Natural killer cell (primary cell): ENCODE measurements around the gene AGTR1. TPM values are rescaled to one million over a fixed set of nuclear protein-coding genes. Genes with fewer than 3 reads are reported as not detected.

Source experiments
- ATAC-seq, 3 donors: fragments of 150-1000 bp in 2 of 3; fragments of 200-7000 bp in 1 of 3; cut with Tn5 transposase; 1 replicate in 1 of 3; 2 replicates in 2 of 3; pipeline ENCODE4 v1.10.0; 2021; ENCODE audit warnings: mild to moderate bottlenecking in 2 of 3, moderate library complexity in 2 of 3
- DNase-seq, 2 donors: peaks; one replicate each; pipeline versions ENCODE4 v3.0.0 to v3.0.0-alpha.2; 2013 to 2021; ENCODE audit warnings: mixed read lengths in 1 of 2
- H3K27ac ChIP-seq: one replicate; pipeline ENCODE4 v1.5.1; 2013; ENCODE audit warnings: mild to moderate bottlenecking, low read length
- H3K27me3 ChIP-seq: one replicate; pipeline ENCODE4 v1.6.1; 2013; ENCODE audit warnings: low read length; ENCODE audit not compliant: control insufficient read depth, insufficient read depth
- H3K36me3 ChIP-seq: one replicate; pipeline ENCODE4 v1.6.1; 2013; ENCODE audit warnings: low read length; ENCODE audit not compliant: control insufficient read depth, insufficient read depth
- H3K4me1 ChIP-seq: one replicate; pipeline ENCODE4 v1.6.1; 2013; ENCODE audit warnings: low read length; ENCODE audit not compliant: control insufficient read depth, insufficient read depth
- H3K4me3 ChIP-seq: one replicate; pipeline ENCODE4 v1.5.1; 2013; ENCODE audit warnings: low read length
- H3K9me3 ChIP-seq: one replicate; pipeline ENCODE4 v1.6.1; 2013; ENCODE audit warnings: low read length; ENCODE audit not compliant: control insufficient read depth, insufficient read depth
- H3K27ac Mint-ChIP-seq, 2 donors: one replicate each; pipeline ENCODE4 v1.8.0; 2022; ENCODE audit warnings: mild to moderate bottlenecking in 2 of 2, mixed read lengths in 2 of 2, moderate library complexity in 1 of 2
- H3K27me3 Mint-ChIP-seq, 2 donors: one replicate each; pipeline ENCODE4 v1.8.0; 2022; ENCODE audit warnings: low read depth in 2 of 2, mixed read lengths in 2 of 2
- H3K36me3 Mint-ChIP-seq: one replicate; pipeline ENCODE4 v1.8.0; 2022; ENCODE audit warnings: mixed read lengths
- H3K4me1 Mint-ChIP-seq, 2 donors: one replicate each; pipeline ENCODE4 v1.8.0; 2022; ENCODE audit warnings: mixed read lengths in 2 of 2
- H3K4me3 Mint-ChIP-seq: one replicate; pipeline ENCODE4 v1.8.0; 2022; ENCODE audit warnings: mild to moderate bottlenecking, moderate library complexity, mixed read lengths
- H3K9me3 Mint-ChIP-seq, 2 donors: one replicate each; pipeline ENCODE4 v1.8.0; 2022; ENCODE audit warnings: mixed read lengths in 2 of 2
- CTCF ChIP-seq: fragments of 200-600 bp; IDR thresholded peaks from one replicate; pipeline ENCODE4 v1.8.0; 2022; ENCODE audit warnings: antibody characterized with exemption
- WGBS: methylation state at CpG from one replicate; pipeline ENCODE4 v1.1.7; 2013; ENCODE audit warnings: missing lambda C conversion rate; ENCODE audit not compliant: insufficient coverage; 5-methylcytosine and 5-hydroxymethylcytosine counted together
- intact Hi-C: fragments of 100-400 bp; cut with micrococcal nuclease; formaldehyde crosslinking; loops from one replicate; pipeline ENCODE4 v1.14.2; 2022
- total RNA-seq, 4 donors: library from RNA; stranded (reverse); fragments of 120-200 nt in 1 of 4; gene quantifications; one replicate each; pipeline versions ENCODE4 v1.2.3 to v1.2.4, GENCODE V29; 2013 to 2022

AGTR1 gene
- total RNA-seq, 3 donors from 2014 or later (not counting 1 experiment from before 2014, with no cell fraction given): not detected

- Mint-ChIP-seq H3K36me3 (no peaks in the 10 kb centered on the region), H3K9me3 (peaks cover 0 to 3% of the 10 kb centered on the region in 2 donors), H3K27ac (no peak overlapping the region), H3K27me3 (no peaks in the 10 kb centered on the region), H3K4me1 (no peaks in the 10 kb centered on the region), H3K4me3 (no peak overlapping the region)
- Histone ChIP-seq H3K9me3 (no peaks in the 10 kb centered on the region), H3K4me1 (no peaks in the 10 kb centered on the region), H3K27ac (no peak overlapping the region), H3K4me3 (no peak overlapping the region), H3K36me3 (no peaks in the 10 kb centered on the region), H3K27me3 (no peaks in the 10 kb centered on the region)
- TF ChIP-seq CTCF: no peak
- 67% methylated on average over 2 of the region's 4 CpGs for WGBS
- ATAC-seq: no peak
- DNase-seq: no peak
- intact Hi-C loops: no loop called here
Measured at GRCh38 chr3:148756311-148756710, 58.6 kb downstream of the AGTR1 start.

GRCh38 chr3:148757238-148758215 lies 59.8 kb downstream of the AGTR1 start:
- TF ChIP-seq CTCF: no peak
- Histone ChIP-seq H3K27ac (no peak overlapping the region), H3K27me3 (no peaks in the 10 kb centered on the region), H3K4me1 (no peaks in the 10 kb centered on the region), H3K36me3 (no peaks in the 10 kb centered on the region), H3K4me3 (no peak overlapping the region), H3K9me3 (no peaks in the 10 kb centered on the region)
- no peaks in the 10 kb centered on the region for H3K27me3 Mint-ChIP-seq
- no peak overlapping the region for H3K4me3 Mint-ChIP-seq
- no peaks in the 10 kb centered on the region for H3K9me3 Mint-ChIP-seq
- intact Hi-C loops: no loop called here
- WGBS: 87% methylated on average over 10 of the region's 12 CpGs
- peak in 1 of 3 donors; percentile 71 for ATAC-seq
- H3K4me1 Mint-ChIP-seq: no peaks in the 10 kb centered on the region
- no peak for DNase-seq
- H3K36me3 Mint-ChIP-seq: no peaks in the 10 kb centered on the region
- no peak overlapping the region for H3K27ac Mint-ChIP-seq

GRCh38 chr3:148758303-148758884 lies 60.7 kb downstream of the AGTR1 start:
- no peaks in the 10 kb centered on the region for H3K4me1 Mint-ChIP-seq
- no peaks in the 10 kb centered on the region for H3K27me3 Mint-ChIP-seq
- no peak overlapping the region for H3K4me3 Mint-ChIP-seq
- Histone ChIP-seq H3K4me3 (no peak overlapping the region), H3K27ac (no peak overlapping the region), H3K27me3 (no peaks in the 10 kb centered on the region), H3K4me1 (no peaks in the 10 kb centered on the region), H3K9me3 (no peaks in the 10 kb centered on the region), H3K36me3 (no peaks in the 10 kb centered on the region)
- no peaks in the 10 kb centered on the region for H3K9me3 Mint-ChIP-seq
- no peak for ATAC-seq
- no peak for TF ChIP-seq CTCF
- no peaks in the 10 kb centered on the region for H3K36me3 Mint-ChIP-seq
- DNase-seq: no peak
- H3K27ac Mint-ChIP-seq: no peak overlapping the region
- WGBS: 92% methylated on average over 3 of the region's 3 CpGs
- intact Hi-C loops: no loop called here
